ENCODE measurements around the gene LRRC75A.

The LRRC75A gene

DNA sequence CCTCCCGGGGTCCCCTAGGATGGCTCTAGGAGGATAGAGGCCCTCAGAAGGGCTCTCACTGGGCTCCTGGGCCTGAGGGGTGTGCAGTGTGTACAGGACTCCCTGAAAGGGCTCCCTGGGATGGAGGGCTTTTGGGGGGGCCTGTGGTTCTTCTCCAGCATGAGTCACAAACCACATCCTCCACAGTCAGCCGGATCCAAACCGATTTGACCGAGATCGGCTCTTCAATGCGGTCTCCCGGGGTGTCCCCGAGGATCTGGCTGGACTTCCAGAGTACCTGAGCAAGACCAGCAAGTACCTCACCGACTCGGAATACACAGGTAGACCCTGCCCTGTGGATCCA is 72.1 kb downstream of the LRRC75A start:
- TF ChIP-seq, protein P1, sequence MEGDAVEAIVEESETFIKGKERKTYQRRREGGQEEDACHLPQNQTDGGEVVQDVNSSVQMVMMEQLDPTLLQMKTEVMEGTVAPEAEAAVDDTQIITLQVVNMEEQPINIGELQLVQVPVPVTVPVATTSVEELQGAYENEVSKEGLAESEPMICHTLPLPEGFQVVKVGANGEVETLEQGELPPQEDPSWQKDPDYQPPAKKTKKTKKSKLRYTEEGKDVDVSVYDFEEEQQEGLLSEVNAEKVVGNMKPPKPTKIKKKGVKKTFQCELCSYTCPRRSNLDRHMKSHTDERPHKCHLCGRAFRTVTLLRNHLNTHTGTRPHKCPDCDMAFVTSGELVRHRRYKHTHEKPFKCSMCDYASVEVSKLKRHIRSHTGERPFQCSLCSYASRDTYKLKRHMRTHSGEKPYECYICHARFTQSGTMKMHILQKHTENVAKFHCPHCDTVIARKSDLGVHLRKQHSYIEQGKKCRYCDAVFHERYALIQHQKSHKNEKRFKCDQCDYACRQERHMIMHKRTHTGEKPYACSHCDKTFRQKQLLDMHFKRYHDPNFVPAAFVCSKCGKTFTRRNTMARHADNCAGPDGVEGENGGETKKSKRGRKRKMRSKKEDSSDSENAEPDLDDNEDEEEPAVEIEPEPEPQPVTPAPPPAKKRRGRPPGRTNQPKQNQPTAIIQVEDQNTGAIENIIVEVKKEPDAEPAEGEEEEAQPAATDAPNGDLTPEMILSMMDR (IDR thresholded peaks at IDR 0.05; ENCODE audit: low read depth, low read length): no peak
- no peak for DNase-seq (ENCODE audit: extremely low read depth, low read depth)

- TF ChIP-seq, protein P1 (IDR thresholded peaks at IDR 0.05; ENCODE audit: low read depth, low read length): no peak; the same call in 1 of the 2 replicates
- no peak for DNase-seq (ENCODE audit: extremely low read depth, low read depth)
Observed at GRCh38 chr17:16419074-16419928, 72.7 kb downstream of the LRRC75A start.

DNA sequence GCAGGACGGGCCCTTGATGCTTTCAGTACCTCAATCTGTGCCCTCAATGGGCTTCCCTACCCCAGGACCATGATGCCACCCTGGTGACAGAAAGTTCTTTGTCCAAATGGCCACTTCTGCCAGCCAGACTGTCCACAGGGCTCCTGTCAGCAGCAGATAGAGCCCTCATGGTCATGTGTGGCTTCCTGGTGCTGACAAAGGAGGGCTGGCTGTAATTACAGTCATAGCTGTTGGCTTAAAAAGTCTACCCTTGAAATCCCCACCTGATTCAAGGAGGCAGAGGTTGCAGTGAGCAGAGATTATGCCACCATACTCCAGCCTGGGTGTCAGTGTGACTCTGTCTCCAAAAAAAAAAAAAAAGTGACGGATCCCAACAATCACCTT is 73.3 kb downstream of the LRRC75A start:
- no peak for DNase-seq (ENCODE audit: extremely low read depth, low read depth)
- TF ChIP-seq, protein P1 (IDR thresholded peaks at IDR 0.05; ENCODE audit: low read depth, low read length): no peak

GRCh38 chr17:16417896-16418684 is 73.9 kb downstream of the LRRC75A start:
- TF ChIP-seq, protein P1 (IDR thresholded peaks at IDR 0.05; ENCODE audit: low read depth, low read length): no peak
- no peak for DNase-seq (ENCODE audit: extremely low read depth, low read depth)

DNA sequence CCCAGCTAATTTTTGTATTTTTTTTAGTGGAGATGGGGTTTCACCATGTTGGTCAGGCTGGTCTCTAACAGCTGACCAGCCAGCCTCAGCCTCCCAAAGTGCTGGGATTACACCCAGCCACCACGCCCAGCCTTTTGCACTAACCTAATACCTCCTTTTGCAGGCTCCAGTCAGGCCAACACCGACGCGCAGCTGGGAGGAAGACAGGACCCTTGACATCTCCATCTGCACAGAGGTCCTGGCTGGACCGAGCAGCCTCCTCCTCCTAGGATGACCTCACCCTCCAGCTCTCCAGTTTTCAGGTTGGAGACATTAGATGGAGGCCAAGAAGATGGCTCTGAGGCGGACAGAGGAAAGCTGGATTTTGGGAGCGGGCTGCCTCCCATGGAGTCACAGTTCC is 74.6 kb downstream of the LRRC75A start:
- no peak for DNase-seq (ENCODE audit: extremely low read depth, low read depth)
- TF ChIP-seq, protein P1 (IDR thresholded peaks at IDR 0.05; ENCODE audit: low read depth, low read length): no peak

DNA sequence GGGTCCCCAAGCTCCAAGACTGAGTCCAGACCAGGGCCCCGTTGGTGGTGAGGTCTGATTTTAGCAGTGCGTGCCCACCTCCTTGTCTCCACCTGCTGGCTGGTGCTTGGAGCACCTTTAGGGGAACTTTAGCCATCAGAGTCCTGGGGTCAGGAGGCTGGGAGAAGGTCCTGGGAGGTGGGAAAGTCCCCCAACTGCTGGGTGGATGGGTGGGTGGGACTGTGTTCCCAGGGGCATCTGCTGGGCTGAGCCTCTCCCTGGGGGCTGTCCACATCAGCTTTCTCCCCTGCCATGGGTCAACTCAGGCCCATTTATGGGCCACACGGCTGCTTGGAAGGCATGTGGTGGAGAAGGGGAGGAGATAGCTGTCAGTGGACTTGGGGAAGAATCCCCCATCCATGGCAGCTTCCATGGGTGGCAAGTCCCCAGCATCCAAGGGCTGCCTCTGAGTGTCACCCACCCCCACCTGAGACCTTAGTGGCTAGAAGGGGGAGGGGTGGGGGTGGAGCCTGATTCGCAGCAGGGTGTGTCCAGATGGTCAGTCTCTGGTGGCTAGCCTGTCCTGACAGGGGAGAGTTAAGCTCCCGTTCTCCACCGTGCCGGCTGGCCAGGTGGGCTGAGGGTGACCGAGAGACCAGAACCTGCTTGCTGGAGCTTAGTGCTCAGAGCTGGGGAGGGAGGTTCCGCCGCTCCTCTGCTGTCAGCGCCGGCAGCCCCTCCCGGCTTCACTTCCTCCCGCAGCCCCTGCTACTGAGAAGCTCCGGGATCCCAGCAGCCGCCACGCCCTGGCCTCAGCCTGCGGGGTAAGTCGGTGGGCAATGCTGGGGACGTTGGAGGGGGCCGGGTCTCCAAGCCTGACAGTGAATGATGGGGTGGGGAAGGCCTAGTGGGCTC is 76.7 kb downstream of the LRRC75A start, which contains the start of gene TRPV2:
TSS of gene TRPV2 (plus strand) at position 541 of the 894 bp plus-strand sequence. CDS start 2,098 bp downstream, outside the sequence.
- TF ChIP-seq, protein P1 (IDR thresholded peaks at IDR 0.05; ENCODE audit: low read depth, low read length): no peak; the same call in 1 of the 2 replicates
- no peak for DNase-seq (ENCODE audit: extremely low read depth, low read depth)

Data from AG09319 (cell line).